Caco-2 (cell line): ENCODE measurements around the gene LRRN4. TPM values are rescaled to one million over a fixed set of nuclear protein-coding genes. Genes with fewer than 3 reads are reported as not detected.
A peak's percentile ranks its signal among the peaks of the same experiment; 100 is the strongest.

Experiments used
- BruUV-seq: library from RNA; stranded (reverse); fragments of 400-500 nt; replicated peaks from 2 replicates; lab custom pipeline; 2021; lab: Mats Ljungman, UMichigan
- CTCF ChIA-PET: fragments of 300-600 bp; sonication (Branson Sonifier 250); formaldehyde crosslinking; loops from one replicate; lab custom pipeline; 2022; ENCODE audit warnings: antibody characterized with exemption; lab: Charles Lee
- POLR2A ChIA-PET: fragments of 300-600 bp; sonication (Branson Sonifier 250); formaldehyde crosslinking; loops from one replicate; lab custom pipeline; 2022; ENCODE audit warnings: antibody characterized with exemption; lab: Charles Lee
- DNase-seq, 2 experiments: peaks; one replicate each; pipeline versions ENCODE4 v3.0.0 to v3.0.0-alpha.2; 2020 to 2022
- H3K27me3 ChIP-seq: replicated peaks from 2 replicates; pipeline ENCODE4 v1.6.0; 2011; ENCODE audit warnings: low read length; ENCODE audit not compliant: control insufficient read depth, insufficient read depth
- H3K36me3 ChIP-seq: 2 replicates; pipeline ENCODE4 v1.5.1; 2011; ENCODE audit warnings: low read length; ENCODE audit not compliant: control insufficient read depth, insufficient read depth
- H3K4me1 ChIP-seq: fragments of 250-450 bp; sonication (Bioruptor Pico); 2 replicates; pipeline ENCODE4 v1.5.1; 2020; ENCODE audit warnings: mild to moderate bottlenecking
- H3K4me3 ChIP-seq: 2 replicates; pipeline ENCODE4 v1.5.1; 2011; ENCODE audit warnings: low read depth, mild to moderate bottlenecking, control low read depth, low read length
- H3K9me3 ChIP-seq: fragments of 250-450 bp; sonication (Bioruptor Pico); 2 replicates; pipeline ENCODE4 v1.5.1; 2020; ENCODE audit warnings: mild to moderate bottlenecking, moderate library complexity
- H3K27ac Mint-ChIP-seq: one replicate; pipeline ENCODE4 v1.8.0; 2022; ENCODE audit warnings: mixed read lengths; ENCODE audit not compliant: unreplicated experiment
- H3K27me3 Mint-ChIP-seq: one replicate; pipeline ENCODE4 v1.8.0; 2022; ENCODE audit warnings: mixed read lengths; ENCODE audit not compliant: insufficient read depth, unreplicated experiment
- H3K36me3 Mint-ChIP-seq: one replicate; pipeline ENCODE4 v1.8.0; 2022; ENCODE audit warnings: mild to moderate bottlenecking, mixed read lengths; ENCODE audit not compliant: insufficient read depth, unreplicated experiment
- H3K4me1 Mint-ChIP-seq: one replicate; pipeline ENCODE4 v1.8.0; 2022; ENCODE audit warnings: low read depth, mixed read lengths; ENCODE audit not compliant: unreplicated experiment
- H3K4me3 Mint-ChIP-seq: one replicate; pipeline ENCODE4 v1.8.0; 2022; ENCODE audit warnings: mild to moderate bottlenecking, moderate library complexity, mixed read lengths; ENCODE audit not compliant: unreplicated experiment
- H3K9me3 Mint-ChIP-seq: one replicate; pipeline ENCODE4 v1.8.0; 2022; ENCODE audit warnings: mixed read lengths; ENCODE audit not compliant: unreplicated experiment
- CTCF ChIP-seq, 2 experiments: fragments of 200-600 bp in 1 of 2; IDR thresholded peaks; 1 replicate in 1 of 2; 2 replicates in 1 of 2; pipeline versions ENCODE4 v1.5.1 to v1.8.0; 2011 to 2022; ENCODE audit warnings: antibody characterized with exemption in 1 of 2, control low read depth in 1 of 2, inconsistent platforms in 1 of 2, low read depth in 1 of 2, low read length in 1 of 2, mild to moderate bottlenecking in 1 of 2, moderate library complexity in 1 of 2; ENCODE audit not compliant: insufficient read depth in 1 of 2, severe bottlenecking in 1 of 2, unreplicated experiment in 1 of 2
- intact Hi-C: fragments of 100-400 bp; cut with micrococcal nuclease; formaldehyde crosslinking; loops from one replicate; pipeline ENCODE4 v1.10.0; 2022; ENCODE audit not compliant: unreplicated experiment
- total RNA-seq: library from RNA; stranded (reverse); gene quantifications from 2 replicates; pipeline ENCODE4 v1.2.3, GENCODE V29; 2022

LRRN4 gene
- total RNA-seq, 1 experiment from 2014 or later: 17.9 TPM

GRCh38 chr20:6007094-6007528 lies 46.7 kb downstream of the LRRN4 start:
- ChIA-PET POLR2A (interaction anchor here (0.7 kb wide), 3 partner anchors 18 to 57 kb away, joined by 3 to 8 read pairs (median 4); partner anchors contain the start of genes LRRN4, MCM8 and TRMT6), CTCF (interaction anchor here (0.5 kb wide), 1 partner anchor 130 kb away, joined by 4 read pairs; no protein-coding TSS in a partner anchor)
- TSS peak; percentile 51 for BruUV-seq
- Histone ChIP-seq H3K9me3 (no peaks in the 10 kb centered on the region), H3K36me3 (peaks cover 3% of the 10 kb centered on the region; the same call in 1 of the 2 replicates), H3K4me1 (peaks cover 12% of the 10 kb centered on the region), H3K27me3 (no peaks in the 10 kb centered on the region), H3K4me3 (peak overlapping the region; percentile 83)
- Mint-ChIP-seq H3K4me3 (peak overlapping the region; percentile 89), H3K36me3 (peaks cover 32% of the 10 kb centered on the region), H3K27ac (peak overlapping the region; percentile 75), H3K4me1 (peaks cover 9% of the 10 kb centered on the region), H3K9me3 (no peaks in the 10 kb centered on the region), H3K27me3 (no peaks in the 10 kb centered on the region)
- no peak for TF ChIP-seq CTCF (IDR thresholded peaks at IDR 0.05; ENCODE audit: insufficient read depth in 1 of 2, low read depth in 1 of 2, low read length in 1 of 2, severe bottlenecking in 1 of 2, unreplicated experiment in 1 of 2)
- peak in 1 of 2 experiments; percentile 26 for DNase-seq
- intact Hi-C loops: loop anchor here (1.0 kb wide), 1 partner anchor 70 kb away; no protein-coding TSS in a partner anchor

GRCh38 chr20:6006603-6006949 lies 47.3 kb downstream of the LRRN4 start:
- H3K27me3 ChIP-seq: no peaks in the 10 kb centered on the region
- DNase-seq: no peak
- no peak for TF ChIP-seq CTCF (IDR thresholded peaks at IDR 0.05; ENCODE audit: insufficient read depth in 1 of 2, low read depth in 1 of 2, low read length in 1 of 2, severe bottlenecking in 1 of 2, unreplicated experiment in 1 of 2)
- H3K4me1 ChIP-seq: peaks cover 12% of the 10 kb centered on the region
- intact Hi-C loops: no loop called here
- Mint-ChIP-seq H3K27me3 (no peaks in the 10 kb centered on the region), H3K36me3 (peaks cover 27% of the 10 kb centered on the region), H3K4me3 (peak overlapping the region; percentile 89), H3K4me1 (peaks cover 7% of the 10 kb centered on the region), H3K27ac (peak overlapping the region; percentile 75), H3K9me3 (no peaks in the 10 kb centered on the region)
- no TSS peak for BruUV-seq
- H3K9me3 ChIP-seq: no peaks in the 10 kb centered on the region
- ChIA-PET POLR2A (interaction anchor here (0.7 kb wide), 1 partner anchor 47 kb away, joined by 4 read pairs; the partner anchor contains the start of gene LRRN4), CTCF (interaction anchor here (0.5 kb wide), 1 partner anchor 129 kb away, joined by 4 read pairs; no protein-coding TSS in a partner anchor)
- H3K36me3 ChIP-seq: peaks cover 3% of the 10 kb centered on the region; the same call in 1 of the 2 replicates
- H3K4me3 ChIP-seq: peak overlapping the region; percentile 83

- H3K9me3 Mint-ChIP-seq: no peaks in the 10 kb centered on the region
- H3K4me3 ChIP-seq: no peak overlapping the region
- no peaks in the 10 kb centered on the region for H3K27me3 ChIP-seq
- peaks cover 22% of the 10 kb centered on the region for H3K36me3 Mint-ChIP-seq
- H3K27ac Mint-ChIP-seq: no peak overlapping the region
- H3K36me3 ChIP-seq: no peaks in the 10 kb centered on the region
- intact Hi-C loops: no loop called here
- POLR2A ChIA-PET: no interaction called here
- no peak for DNase-seq
- CTCF ChIA-PET: no interaction called here
- H3K4me1 Mint-ChIP-seq: no peaks in the 10 kb centered on the region
- H3K4me3 Mint-ChIP-seq: no peak overlapping the region
- H3K4me1 ChIP-seq: 0 out of 2 replicates have a peak, but pooled peaks cover 4% of the 10 kb centered on the region
- no peaks in the 10 kb centered on the region for H3K27me3 Mint-ChIP-seq
- no TSS peak for BruUV-seq
- no peak for TF ChIP-seq CTCF (IDR thresholded peaks at IDR 0.05; ENCODE audit: insufficient read depth in 1 of 2, low read depth in 1 of 2, low read length in 1 of 2, severe bottlenecking in 1 of 2, unreplicated experiment in 1 of 2)
- H3K9me3 ChIP-seq: no peaks in the 10 kb centered on the region
Measured at GRCh38 chr20:6000871-6001270, 53.0 kb downstream of the LRRN4 start.
